ENCODE measurements around the gene FITM1.

Gene FITM1

GRCh38 chr14:24130380-24130716, at the start of gene FITM1:
Gene FITM1 (plus strand): TSS chr14:24130659. CDS start chr14:24131564, 905 bp downstream.
- DNase-seq (ENCODE audit: low read depth), result no peak
- TF ChIP-seq CTCF (conservative IDR thresholded peaks at IDR 0.05; ENCODE audit: low read length), result no peak
- no peak within 1 kb of the TSS for H3K4me3 ChIP-seq (ENCODE audit: low read length)

GRCh38 chr14:24080888-24081738, 49.3 kb upstream of the FITM1 start:
- peak overlapping the region; percentile 58 for H3K4me3 ChIP-seq (ENCODE audit: low read length)
- DNase-seq (ENCODE audit: low read depth), result peak; percentile 8
- TF ChIP-seq CTCF (conservative IDR thresholded peaks at IDR 0.05; ENCODE audit: low read length), result no peak

GRCh38 chr14:24081739-24082211, 48.7 kb upstream of the FITM1 start:
- TF ChIP-seq CTCF (conservative IDR thresholded peaks at IDR 0.05; ENCODE audit: low read length), result no peak
- no peak for DNase-seq (ENCODE audit: low read depth)
- H3K4me3 ChIP-seq (ENCODE audit: low read length), result no peak overlapping the region

GRCh38 chr14:24082411-24083080, 47.9 kb upstream of the FITM1 start:
- DNase-seq (ENCODE audit: low read depth), result no peak
- no peak for TF ChIP-seq CTCF (conservative IDR thresholded peaks at IDR 0.05; ENCODE audit: low read length)
- no peak overlapping the region for H3K4me3 ChIP-seq (ENCODE audit: low read length)

- H3K4me3 ChIP-seq (ENCODE audit: low read length), result no peak overlapping the region
- TF ChIP-seq CTCF (conservative IDR thresholded peaks at IDR 0.05; ENCODE audit: low read length), result no peak
- no peak for DNase-seq (ENCODE audit: low read depth)
Observed at GRCh38 chr14:24083462-24083861, 47.0 kb upstream of the FITM1 start.

- DNase-seq (ENCODE audit: low read depth), result no peak
- TF ChIP-seq CTCF (conservative IDR thresholded peaks at IDR 0.05; ENCODE audit: low read length), result no peak
- H3K4me3 ChIP-seq (ENCODE audit: low read length), result no peak overlapping the region
Observed at GRCh38 chr14:24084440-24084839, 46.0 kb upstream of the FITM1 start.

GRCh38 chr14:24085215-24085614, 45.2 kb upstream of the FITM1 start:
- TF ChIP-seq CTCF (conservative IDR thresholded peaks at IDR 0.05; ENCODE audit: low read length), result no peak
- no peak overlapping the region for H3K4me3 ChIP-seq (ENCODE audit: low read length)
- no peak for DNase-seq (ENCODE audit: low read depth)

Measured in AG10803 (cell line).